ENCODE measurements around the gene SCYL3.
A peak's percentile ranks its signal among the peaks of the same experiment; 100 is the strongest.
"Not testable (repeated sequence)": the region's sequence is repeated elsewhere in the genome, so short reads cannot be mapped to it uniquely, and the experiment has no call there.

Gene SCYL3, protein sequence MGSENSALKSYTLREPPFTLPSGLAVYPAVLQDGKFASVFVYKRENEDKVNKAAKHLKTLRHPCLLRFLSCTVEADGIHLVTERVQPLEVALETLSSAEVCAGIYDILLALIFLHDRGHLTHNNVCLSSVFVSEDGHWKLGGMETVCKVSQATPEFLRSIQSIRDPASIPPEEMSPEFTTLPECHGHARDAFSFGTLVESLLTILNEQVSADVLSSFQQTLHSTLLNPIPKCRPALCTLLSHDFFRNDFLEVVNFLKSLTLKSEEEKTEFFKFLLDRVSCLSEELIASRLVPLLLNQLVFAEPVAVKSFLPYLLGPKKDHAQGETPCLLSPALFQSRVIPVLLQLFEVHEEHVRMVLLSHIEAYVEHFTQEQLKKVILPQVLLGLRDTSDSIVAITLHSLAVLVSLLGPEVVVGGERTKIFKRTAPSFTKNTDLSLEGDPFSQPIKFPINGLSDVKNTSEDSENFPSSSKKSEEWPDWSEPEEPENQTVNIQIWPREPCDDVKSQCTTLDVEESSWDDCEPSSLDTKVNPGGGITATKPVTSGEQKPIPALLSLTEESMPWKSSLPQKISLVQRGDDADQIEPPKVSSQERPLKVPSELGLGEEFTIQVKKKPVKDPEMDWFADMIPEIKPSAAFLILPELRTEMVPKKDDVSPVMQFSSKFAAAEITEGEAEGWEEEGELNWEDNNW

DNA sequence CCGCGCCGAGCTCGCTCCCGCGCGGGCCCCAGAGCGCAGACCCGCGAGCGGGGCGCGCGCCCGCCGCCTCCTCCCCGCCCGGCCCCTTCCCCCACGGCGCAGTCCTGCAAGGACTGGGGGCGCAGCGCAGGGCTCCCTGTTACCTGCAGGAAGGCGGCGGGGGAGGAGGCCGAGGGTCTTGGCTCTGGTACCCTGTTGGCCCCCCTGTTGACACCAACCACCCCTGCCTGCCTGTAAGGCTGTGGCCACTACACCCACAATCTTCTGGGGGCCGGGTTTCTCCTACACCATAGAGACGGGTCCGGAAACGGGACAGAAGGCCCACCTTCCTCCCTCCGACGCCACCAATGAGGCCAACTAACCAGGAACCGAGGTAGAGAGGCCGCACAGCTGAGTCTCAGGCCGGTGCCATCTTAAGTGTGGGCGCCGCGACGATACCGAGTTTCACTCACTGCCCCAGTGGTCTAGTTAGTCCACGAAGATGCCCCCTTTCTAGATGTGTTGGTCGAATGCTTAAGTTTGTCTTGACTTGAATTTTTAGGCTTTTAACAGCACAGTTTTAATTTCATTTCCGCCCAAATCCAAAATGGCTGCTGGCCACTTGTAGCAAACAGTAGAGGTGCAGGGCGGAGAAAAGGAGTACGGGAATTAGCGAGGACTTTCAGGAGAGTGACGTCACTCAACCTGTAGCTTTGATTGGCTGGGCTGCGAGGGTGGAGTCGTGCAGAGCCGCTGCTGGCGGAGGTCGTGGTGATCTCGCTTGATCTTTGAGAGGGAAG is at the start of gene SCYL3:
Gene SCYL3 (minus strand): TSS at position 252 of the 779 bp plus-strand sequence. CDS start 5,056 bp downstream, outside the sequence.
- DNase-seq (ENCODE audit: low spot score): peak; percentile 96

DNA sequence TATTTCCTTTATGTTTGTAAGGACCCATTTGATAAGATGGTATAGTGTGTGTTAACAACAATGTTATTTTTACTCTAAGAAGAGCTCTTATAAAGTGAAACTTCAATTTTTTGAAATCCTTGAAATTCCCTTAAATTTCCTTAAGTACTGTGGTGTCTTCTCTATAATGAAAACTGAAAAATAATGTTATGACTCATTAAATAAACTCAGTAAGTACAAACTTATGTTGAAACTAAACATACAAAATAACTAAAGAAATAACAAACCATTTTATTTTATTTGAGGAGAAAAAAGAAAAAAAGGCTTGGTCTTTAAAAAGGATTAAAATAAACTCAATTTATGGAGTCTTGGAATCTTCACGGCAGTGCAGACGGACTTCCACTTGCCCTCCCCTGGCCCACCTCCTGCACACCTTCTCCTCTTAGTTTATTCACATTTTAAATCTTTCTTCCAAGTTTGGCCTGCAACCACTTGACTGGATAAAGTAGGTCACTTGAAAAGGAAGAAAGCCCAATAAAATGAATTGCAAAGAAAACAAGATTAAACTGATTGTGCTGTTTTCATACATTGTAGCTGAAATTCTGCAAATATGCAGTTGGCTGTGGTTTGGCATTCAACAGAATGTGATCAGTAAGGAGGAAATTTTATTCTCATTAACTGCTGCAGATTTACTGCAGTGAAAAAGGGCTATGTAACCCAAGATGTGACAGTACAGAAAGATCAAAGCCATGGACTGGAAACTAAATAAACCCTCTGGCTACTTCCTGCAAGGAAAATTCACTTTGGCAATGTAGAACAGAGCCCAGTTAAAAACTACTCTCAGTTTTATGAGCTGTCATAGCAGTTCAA is 48.5 kb upstream of the SCYL3 start:
- DNase-seq (ENCODE audit: low spot score): no peak

DNA sequence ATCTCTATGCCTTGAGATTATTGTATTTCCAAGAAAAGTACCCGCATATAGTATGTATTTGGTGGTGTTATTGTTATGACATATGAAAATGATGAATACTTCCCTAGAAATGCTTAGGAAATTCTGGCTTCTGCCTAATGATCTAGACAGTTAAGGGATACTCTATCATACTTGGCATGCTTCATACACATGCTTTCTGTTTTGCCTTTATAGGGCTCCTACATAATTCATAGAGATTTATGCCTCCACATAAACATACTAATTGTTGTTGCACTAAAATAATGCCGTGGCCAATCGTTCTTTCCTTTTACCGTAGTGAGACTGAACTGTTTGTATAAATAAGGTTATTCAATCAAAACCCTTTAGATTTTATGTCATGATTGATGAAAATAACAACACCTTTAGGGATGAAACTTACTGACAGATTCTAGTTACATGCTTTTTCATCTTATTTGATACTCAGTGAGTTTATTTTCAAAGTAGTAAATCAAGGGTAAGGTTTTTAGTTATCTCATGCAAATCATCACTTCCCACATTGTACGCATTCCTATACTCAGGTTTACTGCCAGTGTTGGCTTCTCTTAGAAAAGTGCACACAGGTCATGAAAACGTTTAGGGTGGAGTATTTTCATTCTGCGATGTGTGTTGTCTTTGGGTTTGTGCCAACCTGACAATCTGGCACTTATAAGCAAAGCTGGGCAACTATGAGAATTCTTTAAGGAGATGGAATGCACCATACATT is 40.5 kb upstream of the SCYL3 start:
- DNase-seq (ENCODE audit: low spot score): no peak

DNA sequence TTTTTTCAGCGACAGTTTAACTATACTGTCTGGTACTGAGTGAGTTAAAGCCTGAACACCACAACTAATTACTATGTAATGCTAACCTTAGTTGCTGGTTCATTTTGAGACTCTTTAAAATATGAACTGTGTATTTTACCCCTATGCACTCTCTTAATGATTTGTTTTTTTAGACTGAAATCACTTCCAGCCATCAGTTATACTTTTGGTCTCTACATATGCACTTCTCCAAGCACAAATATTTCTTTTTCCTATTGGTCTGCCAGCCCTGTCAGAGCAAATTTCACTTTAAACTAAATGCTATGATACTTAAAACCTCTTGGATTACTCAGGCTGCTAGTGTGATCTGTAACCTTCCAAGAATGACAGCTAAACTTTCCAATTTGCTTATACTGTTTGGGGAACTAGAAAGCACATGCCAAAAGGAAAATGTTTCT is 38.1 kb upstream of the SCYL3 start:
- no peak for DNase-seq (ENCODE audit: low spot score)

DNA sequence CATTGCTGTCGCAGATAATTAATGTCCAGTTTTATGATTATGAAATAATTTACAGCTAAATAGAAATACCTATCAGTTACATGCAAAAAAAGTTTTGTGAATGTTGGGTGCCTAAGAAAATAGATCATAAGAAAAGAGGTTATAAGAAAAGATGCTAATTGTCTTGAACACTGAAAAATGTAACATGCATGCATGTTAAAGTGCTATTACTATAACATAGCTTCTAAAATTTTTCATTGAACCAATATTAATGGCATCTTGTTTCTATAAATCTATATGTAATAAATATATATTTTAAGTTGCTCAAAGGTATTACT is 35.5 kb upstream of the SCYL3 start:
- no peak for DNase-seq (ENCODE audit: low spot score)

DNA sequence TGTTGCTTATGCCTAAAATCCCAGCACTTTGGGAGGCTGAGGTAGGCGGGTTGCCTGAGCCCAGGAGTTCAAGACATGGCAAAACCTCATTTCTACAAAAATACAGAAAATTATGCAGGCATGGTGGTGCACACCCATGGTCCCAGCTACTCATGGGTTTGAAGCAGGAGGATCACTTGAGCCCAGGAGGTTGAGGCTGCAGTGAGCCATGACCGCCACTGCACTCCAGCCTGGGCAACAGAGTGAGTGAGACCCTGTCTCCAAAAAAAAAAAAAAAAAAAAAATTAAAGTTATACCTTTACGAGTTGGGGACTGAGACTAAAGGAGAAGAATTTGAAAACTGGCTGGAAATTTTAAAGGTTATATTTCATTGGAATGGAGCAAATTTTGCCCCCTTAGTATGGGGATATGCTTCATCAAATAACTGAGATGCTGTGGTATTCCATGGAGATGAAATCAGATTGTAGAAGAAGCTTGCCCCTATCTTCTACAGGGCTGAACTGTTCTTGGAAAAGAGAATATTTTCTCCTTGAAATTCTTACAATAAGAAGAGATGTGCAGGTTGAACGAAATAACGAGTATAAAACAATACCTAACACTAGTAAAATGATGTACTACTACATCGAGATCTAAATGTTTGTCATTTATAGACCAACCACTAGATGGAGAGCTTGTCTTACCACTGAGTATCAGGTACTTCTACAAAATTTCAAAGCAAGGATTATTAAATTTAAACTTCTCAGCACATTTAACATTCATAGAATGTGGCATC is 34.9 kb upstream of the SCYL3 start:
- peak; percentile 26 for DNase-seq (ENCODE audit: low spot score)

DNA sequence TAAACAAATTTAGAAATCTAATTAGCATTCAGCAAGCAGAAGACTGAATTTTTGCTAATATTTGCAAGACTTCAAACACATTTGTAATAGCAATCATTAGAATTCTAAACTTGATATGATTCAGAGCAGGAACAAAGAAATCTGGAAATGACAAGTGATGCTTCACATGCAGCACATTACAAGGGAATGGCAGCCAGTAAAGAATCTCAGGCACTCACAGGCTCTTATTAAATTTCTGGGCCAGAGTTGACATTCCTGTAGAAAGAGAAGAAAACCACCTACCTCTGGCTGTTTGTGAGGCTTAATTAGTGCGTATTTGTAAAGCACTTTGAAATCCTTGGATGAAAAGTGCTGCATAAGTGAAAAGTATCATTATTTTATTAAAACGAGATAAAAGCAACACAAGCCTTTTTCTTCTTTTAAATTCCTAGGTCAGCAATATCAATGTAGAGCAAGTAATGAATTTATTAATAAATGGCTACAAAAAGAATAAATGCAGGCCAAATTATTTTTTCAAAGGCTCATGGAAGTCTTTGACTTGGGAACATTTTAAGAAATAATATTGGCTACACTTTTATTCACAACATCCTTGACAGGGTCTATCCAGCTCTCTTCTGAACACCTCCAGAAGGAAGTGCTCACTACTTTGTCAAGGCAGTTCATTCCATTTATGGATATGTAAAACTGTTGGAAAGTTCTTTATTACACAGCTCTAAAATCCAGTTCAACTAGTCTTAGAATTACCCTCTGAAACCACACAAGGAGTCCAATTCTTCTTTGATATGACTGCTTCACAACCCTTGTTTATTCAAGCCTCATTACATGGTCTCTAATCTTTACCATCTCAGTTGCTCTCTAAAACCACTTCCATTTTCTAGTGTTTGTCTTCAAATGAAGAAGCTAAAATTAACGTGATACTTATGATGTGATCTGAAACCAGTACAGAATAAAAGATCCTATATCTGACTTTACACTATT is 32.1 kb upstream of the SCYL3 start:
- no peak for DNase-seq (ENCODE audit: low spot score)

DNA sequence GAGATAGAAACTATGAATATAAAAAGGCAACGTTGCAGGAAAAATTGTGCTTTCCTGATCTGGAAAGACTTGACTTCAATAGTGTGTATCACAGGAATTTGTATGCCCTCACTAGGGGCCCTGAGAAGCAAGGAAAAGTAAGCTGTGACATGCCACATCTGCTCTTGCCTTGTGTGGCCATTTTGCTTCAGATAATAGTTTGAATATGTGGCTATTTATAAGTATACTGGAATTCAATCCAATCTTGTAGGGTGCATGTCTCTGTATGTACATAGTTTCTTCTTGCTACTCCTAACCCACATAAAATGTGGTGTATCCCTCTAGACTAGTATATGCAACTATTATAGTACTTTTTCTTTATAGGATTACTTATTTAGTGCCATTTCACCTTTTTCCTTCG is 31.1 kb upstream of the SCYL3 start:
- DNase-seq (ENCODE audit: low spot score): no peak

DNA sequence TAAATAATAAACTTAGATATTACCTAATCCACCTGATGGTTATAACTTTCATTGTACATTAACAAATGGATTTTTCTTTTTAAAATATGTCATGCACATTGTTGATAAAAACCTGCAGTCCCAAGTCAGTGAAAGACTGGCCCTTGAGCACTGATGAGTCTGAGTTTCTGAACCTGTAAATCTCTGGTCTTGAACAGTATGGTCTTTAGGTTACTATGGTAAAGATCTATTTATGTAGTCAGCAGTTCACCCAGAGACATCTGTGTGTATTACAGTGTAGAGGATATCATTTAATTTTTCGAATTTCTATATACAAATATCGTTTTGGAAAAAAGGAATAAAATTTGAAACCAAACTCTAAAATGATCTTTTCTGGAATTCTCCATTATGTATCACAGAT is 30.4 kb upstream of the SCYL3 start:
- DNase-seq (ENCODE audit: low spot score): no peak

DNA sequence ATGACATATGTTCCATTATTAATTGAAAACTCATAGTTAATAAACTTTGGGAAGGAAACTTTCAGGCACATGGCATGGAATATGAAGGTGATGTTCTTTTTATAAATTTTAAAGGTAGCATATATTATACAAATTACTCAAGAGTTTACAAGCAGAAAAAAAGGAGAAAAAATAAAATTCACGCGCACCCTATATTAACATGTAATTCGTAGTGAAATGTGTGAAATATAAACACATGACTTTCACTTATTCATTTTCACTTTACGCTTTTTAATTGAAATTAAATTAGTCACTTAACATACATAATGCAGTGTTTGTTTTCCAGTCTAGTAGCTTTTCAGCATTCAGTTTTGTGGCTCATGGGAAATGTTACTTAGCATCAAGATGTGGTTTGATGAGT is 27.4 kb upstream of the SCYL3 start:
- no peak for DNase-seq (ENCODE audit: low spot score)

DNA sequence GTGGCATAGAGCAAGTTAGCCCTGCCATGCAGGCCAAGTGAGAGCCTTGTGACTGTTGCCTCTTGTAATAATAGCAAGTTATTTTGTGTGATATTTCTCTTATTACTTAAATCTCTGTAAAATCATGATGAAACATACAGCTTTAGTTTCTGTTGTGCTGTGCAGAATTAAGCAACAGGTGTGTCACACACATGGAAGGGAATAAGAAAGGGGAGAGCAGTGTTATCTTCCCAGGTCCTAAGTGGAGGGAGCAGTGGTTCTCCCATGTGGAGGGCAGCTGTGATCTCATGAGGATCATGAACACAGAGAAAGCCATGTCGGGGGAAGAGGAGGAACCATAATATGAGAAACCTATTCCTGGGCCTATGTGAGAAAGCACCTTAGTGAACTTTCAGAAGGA is 25.2 kb upstream of the SCYL3 start:
- no peak for DNase-seq (ENCODE audit: low spot score)

DNA sequence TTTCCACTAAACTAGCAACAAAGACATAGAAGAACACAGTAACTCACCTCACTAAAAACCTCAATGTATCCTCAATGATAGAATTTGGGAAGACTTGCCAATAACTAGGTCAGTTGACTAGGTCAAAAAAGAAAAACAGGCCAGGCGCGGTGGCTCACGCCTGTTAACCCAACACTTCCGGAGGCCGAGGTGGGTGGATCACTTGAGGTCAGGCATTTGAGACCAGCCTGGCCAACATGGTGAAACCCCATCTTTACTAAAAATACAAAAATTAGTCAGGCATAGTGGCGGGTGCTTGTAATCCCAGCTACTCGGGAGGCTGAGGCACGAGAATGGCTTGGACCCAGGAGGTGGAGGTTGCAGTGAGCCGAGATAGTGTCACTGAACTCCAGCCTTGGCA is 24.5 kb upstream of the SCYL3 start:
- not testable (repeated sequence) for DNase-seq (ENCODE audit: low spot score)

DNA sequence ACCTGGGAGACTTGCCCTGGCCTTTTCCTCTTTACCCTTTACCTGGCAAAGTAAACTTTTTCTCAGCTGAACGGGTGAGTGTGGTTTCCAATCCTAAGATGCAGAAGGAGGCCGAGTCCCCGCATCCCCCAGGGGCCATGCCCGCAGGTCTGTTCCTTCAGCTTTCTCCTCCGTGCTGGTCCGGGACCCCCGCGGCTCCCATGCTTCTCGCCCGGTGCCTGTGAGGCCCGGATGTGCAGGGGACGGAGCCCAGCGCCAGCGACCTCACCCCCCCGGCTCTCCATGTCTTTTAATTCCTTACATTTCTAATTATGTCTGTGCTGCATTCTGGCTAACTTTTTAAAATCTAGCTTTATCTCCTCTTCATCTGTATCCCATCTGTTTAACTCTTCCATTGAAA is 21.5 kb upstream of the SCYL3 start:
- DNase-seq (ENCODE audit: low spot score): no peak

DNA sequence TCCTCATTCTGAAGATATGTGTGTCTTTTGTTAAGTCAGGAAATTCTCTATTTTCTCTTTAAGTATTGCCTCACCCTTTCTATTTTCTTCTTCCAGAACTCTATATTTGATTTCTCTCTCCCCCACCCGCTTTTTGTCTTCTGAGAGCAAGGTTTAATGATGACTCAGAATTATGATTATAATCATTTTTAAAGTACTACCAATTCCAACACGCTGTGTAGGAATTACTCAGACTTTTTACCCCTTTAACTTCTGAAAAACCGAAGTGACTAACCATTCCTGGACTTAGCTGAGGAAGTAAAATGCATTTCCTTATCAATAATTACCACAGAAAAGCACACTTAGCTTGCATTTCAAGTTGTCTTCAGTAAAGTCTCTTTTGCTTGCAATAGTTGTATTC is 20.8 kb upstream of the SCYL3 start:
- DNase-seq (ENCODE audit: low spot score): peak; percentile 63

DNA sequence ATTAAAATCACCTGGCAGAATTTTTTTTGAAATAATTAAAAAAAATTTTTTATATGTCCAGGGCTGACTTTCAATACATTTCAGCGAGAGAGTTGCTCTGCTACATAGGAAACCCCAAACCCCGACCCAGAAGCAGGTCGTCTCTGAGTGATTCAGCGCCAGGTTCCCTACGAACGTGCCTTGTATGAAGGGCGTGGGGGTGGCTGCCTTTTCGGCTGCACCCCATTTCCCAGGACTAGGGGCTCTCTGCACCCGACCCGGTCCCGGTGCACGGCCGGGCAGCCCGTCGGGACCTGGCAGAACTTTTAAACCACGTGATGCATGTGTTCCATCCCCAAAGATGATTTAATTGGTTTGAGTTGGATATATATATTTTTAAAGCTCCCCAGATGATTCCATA is 15.8 kb upstream of the SCYL3 start:
- no peak for DNase-seq (ENCODE audit: low spot score)

DNA sequence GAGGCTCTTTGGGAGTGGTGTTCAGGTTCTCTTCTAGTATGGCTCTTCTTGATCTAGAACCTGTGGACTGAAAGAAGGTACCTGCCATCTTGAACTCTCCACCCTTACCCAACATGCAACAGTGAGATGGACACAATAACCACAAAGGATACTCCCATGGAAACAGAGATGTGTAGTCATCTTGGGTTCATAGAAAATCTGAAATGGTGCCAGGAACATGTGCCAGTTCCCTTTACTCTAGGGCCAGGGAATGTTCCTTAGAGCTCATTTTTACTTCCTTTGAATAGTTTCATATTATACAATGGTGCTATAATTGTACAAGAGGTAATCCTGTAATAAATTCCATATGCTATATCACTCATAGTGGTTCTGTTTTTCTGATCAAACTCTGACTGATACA is 13.2 kb upstream of the SCYL3 start:
- DNase-seq (ENCODE audit: low spot score): peak; percentile 48

DNA sequence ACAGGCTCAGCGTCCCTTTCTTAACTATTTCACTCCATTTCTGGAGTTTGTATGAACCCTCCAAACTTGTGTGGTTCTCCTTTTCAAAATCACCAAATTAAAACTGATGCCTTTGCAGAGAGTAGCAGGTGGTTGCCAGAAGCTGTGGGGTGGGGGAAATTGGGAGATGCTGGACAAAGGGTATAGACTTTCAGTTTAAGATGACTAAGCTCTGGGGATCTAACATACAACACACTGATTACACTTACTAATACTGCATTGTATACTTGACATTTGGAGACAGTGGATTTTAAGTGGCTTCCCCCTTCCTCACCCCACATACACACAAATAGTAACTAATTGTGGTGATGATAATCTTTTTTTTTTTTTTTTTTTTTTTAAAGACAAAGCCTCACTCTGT is 11.1 kb upstream of the SCYL3 start:
- no peak for DNase-seq (ENCODE audit: low spot score)

DNA sequence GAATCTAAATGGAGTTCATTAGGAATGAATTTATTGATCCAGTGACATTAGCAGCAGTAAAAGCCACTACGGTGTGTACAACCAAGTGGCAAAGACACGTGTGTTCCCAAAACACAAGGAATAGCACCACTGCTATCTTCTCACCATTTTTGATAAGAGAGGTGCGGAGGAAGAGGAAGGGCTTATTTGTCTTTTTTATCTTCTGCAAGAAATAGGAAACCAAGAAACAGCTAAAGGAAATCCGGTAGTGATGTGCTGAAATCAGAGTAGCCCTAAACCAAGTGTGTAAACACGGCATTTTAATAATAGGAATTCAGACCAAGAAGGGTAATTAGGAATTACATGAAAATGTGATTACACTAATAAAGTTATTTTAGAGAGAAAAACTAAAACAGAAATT is 9.1 kb upstream of the SCYL3 start:
- DNase-seq (ENCODE audit: low spot score): no peak

DNA sequence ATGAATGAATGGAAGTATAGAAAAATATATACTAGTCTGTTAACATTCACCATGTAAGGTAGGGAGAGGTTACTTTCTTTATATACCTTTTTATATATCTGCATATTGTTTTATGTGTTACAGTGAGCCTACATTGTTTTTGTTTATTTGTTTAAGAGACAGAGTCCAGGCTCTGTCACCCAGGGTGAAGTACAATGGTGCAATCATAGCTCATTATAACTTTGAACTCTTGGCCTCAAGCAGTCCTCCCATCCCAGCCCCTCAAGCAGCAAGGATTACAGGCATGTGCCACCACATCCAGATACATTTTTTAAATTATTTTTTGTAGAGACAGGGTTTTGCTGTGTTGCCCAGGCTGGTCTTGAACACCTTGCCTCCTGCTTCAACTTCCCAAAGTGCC is 7.4 kb upstream of the SCYL3 start:
- no peak for DNase-seq (ENCODE audit: low spot score)
